Mesendoderm (in vitro differentiated cells): Measurements from ENCODE around the gene PCDH1. TPM values are rescaled to one million over a fixed set of nuclear protein-coding genes. Genes with fewer than 3 reads are reported as not detected.
"Not testable (repeated sequence)": the region's sequence is repeated elsewhere in the genome, so short reads cannot be mapped to it uniquely, and the experiment has no call there.

ENCODE experiments used
- DNase-seq: peaks from one replicate; pipeline ENCODE4 v3.0.0; 2013
- H2AK5ac ChIP-seq: 2 replicates; pipeline ENCODE4 v1.6.1; 2013; ENCODE audit warnings: low read length, inconsistent platforms
- H2BK120ac ChIP-seq: 2 replicates; pipeline ENCODE4 v1.6.1; 2013; ENCODE audit warnings: low read depth, mild to moderate bottlenecking, low read length, moderate library complexity, mixed read lengths
- H2BK15ac ChIP-seq: replicated peaks from 2 replicates; pipeline ENCODE4 v1.6.1; 2013; ENCODE audit warnings: low read depth, mild to moderate bottlenecking, moderate library complexity
- H2BK5ac ChIP-seq: 2 replicates; pipeline ENCODE4 v1.6.1; 2013; ENCODE audit warnings: low read length, inconsistent platforms
- H3K18ac ChIP-seq: 2 replicates; pipeline ENCODE4 v1.6.1; 2013; ENCODE audit warnings: mild to moderate bottlenecking, low read length, mixed read lengths
- H3K23ac ChIP-seq: one replicate; pipeline ENCODE4 v1.6.1; 2013; ENCODE audit warnings: low read length
- H3K27ac ChIP-seq: 2 replicates; pipeline ENCODE4 v1.5.1; 2013; ENCODE audit warnings: low read depth, mild to moderate bottlenecking, inconsistent platforms, low read length, moderate library complexity
- H3K27me3 ChIP-seq: 2 replicates; pipeline ENCODE4 v1.6.1; 2013; ENCODE audit warnings: low read length, control low read depth, mild to moderate bottlenecking, inconsistent platforms; ENCODE audit not compliant: insufficient read depth, poor library complexity
- H3K36me3 ChIP-seq: 2 replicates; pipeline ENCODE4 v1.6.1; 2013; ENCODE audit warnings: low read length, inconsistent platforms; ENCODE audit not compliant: control insufficient read depth, insufficient read depth
- H3K4ac ChIP-seq: one replicate; pipeline ENCODE4 v1.6.1; 2013; ENCODE audit warnings: low read depth, mild to moderate bottlenecking, low read length, moderate library complexity
- H3K4me1 ChIP-seq: 2 replicates; pipeline ENCODE4 v1.6.1; 2013; ENCODE audit warnings: low read depth, low read length, inconsistent platforms; ENCODE audit not compliant: control insufficient read depth
- H3K4me2 ChIP-seq: 2 replicates; pipeline ENCODE4 v1.6.1; 2013; ENCODE audit warnings: low read length
- H3K4me3 ChIP-seq: 2 replicates; pipeline ENCODE4 v1.5.1; 2013; ENCODE audit warnings: mild to moderate bottlenecking, low read length
- H3K56ac ChIP-seq: one replicate; pipeline ENCODE4 v1.6.1; 2013; ENCODE audit warnings: low read length
- H3K79me1 ChIP-seq: 2 replicates; pipeline ENCODE4 v1.6.1; 2013; ENCODE audit warnings: low read length, inconsistent platforms
- H3K79me2 ChIP-seq: 2 replicates; pipeline ENCODE4 v1.6.1; 2013; ENCODE audit warnings: mild to moderate bottlenecking, low read length; ENCODE audit not compliant: control insufficient read depth, insufficient read depth
- H3K9ac ChIP-seq: 2 replicates; pipeline ENCODE4 v1.6.1; 2013; ENCODE audit warnings: low read length, inconsistent platforms
- H4K5ac ChIP-seq: one replicate; pipeline ENCODE4 v1.6.1; 2013; ENCODE audit warnings: low read length
- H4K8ac ChIP-seq: one replicate; pipeline ENCODE4 v1.6.1; 2013; ENCODE audit warnings: low read depth, mild to moderate bottlenecking, control low read depth, low read length, moderate library complexity
- WGBS: extraction: QIAGEN DNeasy Blood & Tissue Kit; methylation state at CpG from one replicate; pipeline ENCODE4 v1.1.7; 2013; ENCODE audit warnings: low lambda C conversion rate, missing lambda C conversion rate; ENCODE audit not compliant: insufficient coverage; ENCODE audit errors: extremely low coverage; 5-methylcytosine and 5-hydroxymethylcytosine counted together
- polyA plus RNA-seq, 2 experiments: library from polyadenylated mRNA; stranded (reverse); fragments of 200-250 nt; gene quantifications; one replicate each; pipeline ENCODE4 v1.2.3, GENCODE V29; 2013

PCDH1 gene
- polyA plus RNA-seq (2013, experiment 1 of 2), result 11.8 TPM
- polyA plus RNA-seq (2013, experiment 2 of 2), result 12.2 TPM

DNA sequence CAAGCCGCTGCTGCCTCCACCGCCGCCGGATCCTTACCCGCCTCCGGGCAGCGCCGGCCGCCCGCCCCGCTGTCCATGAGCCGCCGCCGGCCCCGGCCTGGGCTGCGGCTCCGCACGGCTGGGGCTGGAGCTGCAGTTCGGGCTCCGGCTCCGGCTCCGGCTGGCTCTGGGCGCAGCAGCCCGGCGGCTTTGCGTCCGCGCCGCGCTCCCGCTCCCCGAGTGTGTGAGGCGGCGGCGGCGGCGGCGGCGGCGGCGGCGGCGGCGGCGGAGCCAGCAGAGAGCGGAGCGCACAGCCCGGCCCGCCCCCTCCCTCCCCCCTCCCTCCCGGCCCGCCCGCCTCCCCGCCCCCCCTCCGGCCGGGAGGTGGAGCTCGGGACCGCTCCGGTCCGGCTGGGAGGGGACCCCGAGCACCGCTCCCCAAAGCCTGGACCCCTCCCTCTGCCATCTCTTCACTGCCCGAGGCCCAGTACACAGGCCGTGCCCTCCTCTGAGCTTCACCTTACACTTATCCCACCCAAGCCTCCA lies at the start of gene PCDH1:
Gene PCDH1, minus strand, starts transcription at position 225 of the 525 bp plus-strand sequence. Its CDS starts 148 bp downstream, at position 77.
- H2BK5ac ChIP-seq, result no peak within 1 kb of the TSS
- H3K4me2 ChIP-seq, result peak within 1 kb of the TSS; percentile 99
- peaks cover 25% of the 10 kb centered on the region for H3K79me2 ChIP-seq
- peak; percentile 61 for DNase-seq
- peak within 1 kb of the TSS; percentile 40 for H3K27ac ChIP-seq
- H3K36me3 ChIP-seq, result no peaks in the 10 kb centered on the region
- no peak within 1 kb of the TSS for H4K8ac ChIP-seq
- peak within 1 kb of the TSS; percentile 92 for H3K9ac ChIP-seq
- peak within 1 kb of the TSS; percentile 24 for H2AK5ac ChIP-seq
- peaks cover 6% of the 10 kb centered on the region for H3K79me1 ChIP-seq
- peak within 1 kb of the TSS; percentile 40 for H3K4ac ChIP-seq
- peak within 1 kb of the TSS; percentile 84 for H3K56ac ChIP-seq
- no peaks in the 10 kb centered on the region for H3K27me3 ChIP-seq
- H3K18ac ChIP-seq, result peak within 1 kb of the TSS; percentile 81
- H2BK120ac ChIP-seq, result peak within 1 kb of the TSS; percentile 2
- H3K4me1 ChIP-seq, result peaks cover 28% of the 10 kb centered on the region
- H4K5ac ChIP-seq, result no peak within 1 kb of the TSS
- H2BK15ac ChIP-seq, result no peak within 1 kb of the TSS
- H3K23ac ChIP-seq, result peak within 1 kb of the TSS; percentile 83
- no CpG with 5 or more reads among the region's 63 CpGs for WGBS
- H3K4me3 ChIP-seq, result peak within 1 kb of the TSS; percentile 48

- H3K79me1 ChIP-seq, result peaks cover 13% of the 10 kb centered on the region
- no peak overlapping the region for H3K4me2 ChIP-seq
- H2BK120ac ChIP-seq, result no peak overlapping the region
- no peak overlapping the region for H3K23ac ChIP-seq
- no peak for DNase-seq
- H3K4me3 ChIP-seq, result no peak overlapping the region
- H3K56ac ChIP-seq, result no peak overlapping the region
- H3K4me1 ChIP-seq, result peaks cover 4% of the 10 kb centered on the region
- no peak overlapping the region for H3K18ac ChIP-seq
- no peak overlapping the region for H2BK15ac ChIP-seq
- no peaks in the 10 kb centered on the region for H3K27me3 ChIP-seq
- H3K9ac ChIP-seq, result no peak overlapping the region
- H3K4ac ChIP-seq, result no peak overlapping the region
- no peak overlapping the region for H4K8ac ChIP-seq
- WGBS, result no CpG with 5 or more reads among the region's 2 CpGs
- H2BK5ac ChIP-seq, result no peak overlapping the region
- H4K5ac ChIP-seq, result no peak overlapping the region
- no peak overlapping the region for H3K27ac ChIP-seq
- peaks cover 2% of the 10 kb centered on the region for H3K79me2 ChIP-seq
- H2AK5ac ChIP-seq, result no peak overlapping the region
- peaks cover 22% of the 10 kb centered on the region for H3K36me3 ChIP-seq
These were observed 48.2 kb upstream of the PCDH1 start for GRCh38 chr5:141926434-141926833.

GRCh38 chr5:141923448-141924313 lies 45.5 kb upstream of the PCDH1 start, which contains the start of gene DELE1:
Gene DELE1, plus strand, starts transcription at chr5:141923871. Its CDS starts 71 bp downstream, at chr5:141923942.
- H3K9ac ChIP-seq, result peak within 1 kb of the TSS; percentile 94
- H4K8ac ChIP-seq, result peak within 1 kb of the TSS; percentile 17
- peaks cover 6% of the 10 kb centered on the region for H3K36me3 ChIP-seq
- peak; percentile 98 for DNase-seq
- no peak within 1 kb of the TSS for H2BK120ac ChIP-seq
- H2AK5ac ChIP-seq, result peak within 1 kb of the TSS; percentile 48
- peak within 1 kb of the TSS; percentile 90 for H3K4me3 ChIP-seq
- H3K23ac ChIP-seq, result peak within 1 kb of the TSS; percentile 83
- H3K79me1 ChIP-seq, result peaks cover 13% of the 10 kb centered on the region
- peak within 1 kb of the TSS; percentile 77 for H3K4me2 ChIP-seq
- H2BK5ac ChIP-seq, result peak within 1 kb of the TSS; percentile 77
- no CpG with 5 or more reads among the region's 53 CpGs for WGBS
- H3K27me3 ChIP-seq, result no peaks in the 10 kb centered on the region
- no peak within 1 kb of the TSS for H2BK15ac ChIP-seq
- peaks cover 4% of the 10 kb centered on the region for H3K4me1 ChIP-seq
- H3K27ac ChIP-seq, result peak within 1 kb of the TSS; percentile 97
- H4K5ac ChIP-seq, result no peak within 1 kb of the TSS
- H3K4ac ChIP-seq, result peak within 1 kb of the TSS; percentile 95
- peak within 1 kb of the TSS; percentile 91 for H3K18ac ChIP-seq
- H3K79me2 ChIP-seq, result peaks cover 2% of the 10 kb centered on the region
- H3K56ac ChIP-seq, result peak within 1 kb of the TSS; percentile 93

GRCh38 chr5:141922827-141923447 lies 44.7 kb upstream of the PCDH1 start:
- not testable (repeated sequence) for DNase-seq, H3K36me3 ChIP-seq, H2BK15ac ChIP-seq, H4K5ac ChIP-seq, H3K4me1 ChIP-seq, H2BK120ac ChIP-seq, H3K27me3 ChIP-seq, H3K79me2 ChIP-seq
- peak overlapping the region; percentile 76 for H3K4me3 ChIP-seq
- H3K27ac ChIP-seq, result peak overlapping the region; percentile 97
- peak overlapping the region; percentile 17 for H4K8ac ChIP-seq
- peak overlapping the region; percentile 93 for H3K56ac ChIP-seq
- H3K4ac ChIP-seq, result peak overlapping the region; percentile 93
- H2AK5ac ChIP-seq, result peak overlapping the region; percentile 48
- no CpG with 5 or more reads among the region's 28 CpGs for WGBS
- H2BK5ac ChIP-seq, result peak overlapping the region; percentile 23
- peak overlapping the region; percentile 94 for H3K9ac ChIP-seq
- H3K18ac ChIP-seq, result peak overlapping the region; percentile 63
- peaks cover 13% of the 10 kb centered on the region for H3K79me1 ChIP-seq
- H3K4me2 ChIP-seq, result peak overlapping the region; percentile 67
- H3K23ac ChIP-seq, result peak overlapping the region; percentile 66

DNA sequence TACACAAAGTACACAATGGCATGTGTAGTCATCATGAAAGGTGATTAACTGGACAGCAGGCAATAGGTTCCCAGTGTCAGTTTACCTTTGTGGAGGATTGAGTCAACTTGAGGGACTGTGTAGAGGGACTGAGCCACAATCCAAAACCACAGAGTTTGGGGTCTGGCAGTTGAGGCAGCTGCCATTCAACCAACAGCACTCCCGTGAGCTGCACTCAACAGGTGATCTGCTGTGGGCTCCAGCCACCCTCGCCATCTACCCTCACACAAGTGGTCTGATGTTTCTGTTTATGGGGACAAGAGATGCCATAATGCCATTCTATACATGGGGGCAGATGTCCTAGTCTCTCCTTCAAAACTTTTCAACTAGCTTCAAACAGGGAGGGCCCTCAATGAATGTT lies 42.6 kb upstream of the PCDH1 start:
- no peak overlapping the region for H3K4ac ChIP-seq
- H3K4me1 ChIP-seq, result peaks cover 4% of the 10 kb centered on the region
- no peak overlapping the region for H3K27ac ChIP-seq
- no peak overlapping the region for H4K5ac ChIP-seq
- no peak overlapping the region for H3K9ac ChIP-seq
- no CpG with 5 or more reads among the region's 2 CpGs for WGBS
- H3K27me3 ChIP-seq, result no peaks in the 10 kb centered on the region
- H3K4me2 ChIP-seq, result no peak overlapping the region
- no peak for DNase-seq
- H3K79me1 ChIP-seq, result peaks cover 9% of the 10 kb centered on the region
- H3K18ac ChIP-seq, result no peak overlapping the region
- H2BK5ac ChIP-seq, result no peak overlapping the region
- H2BK120ac ChIP-seq, result no peak overlapping the region
- no peak overlapping the region for H4K8ac ChIP-seq
- H2BK15ac ChIP-seq, result no peak overlapping the region
- no peak overlapping the region for H3K4me3 ChIP-seq
- H3K36me3 ChIP-seq, result no peaks in the 10 kb centered on the region
- no peak overlapping the region for H3K23ac ChIP-seq
- H3K56ac ChIP-seq, result no peak overlapping the region
- no peak overlapping the region for H2AK5ac ChIP-seq
- H3K79me2 ChIP-seq, result peaks cover 2% of the 10 kb centered on the region
